Endometrial microvascular endothelial cells (primary cell): ENCODE measurements around the gene ICAM2. TPM values are rescaled to one million over a fixed set of nuclear protein-coding genes. Genes with fewer than 3 reads are reported as not detected.

Source experiments
- in situ Hi-C: cut with HindIII; loops from 2 replicates; pipeline ENCODE4 v1.10.0; 2017; ENCODE audit warnings: low sequenced_read_pairs, low pct_unique_long_range_greater_than_20kb; ENCODE audit errors: inconsistent ontology term
- total RNA-seq: library from RNA; depleted of rRNA; stranded (reverse); fragments of >200 nt; gene quantifications from one replicate; pipeline ENCODE4 v1.2.3, GENCODE V29; 2015; ENCODE audit errors: inconsistent ontology term

ICAM2 gene
- total RNA-seq, 1 donor from 2014 or later, result 1,904 TPM

- in situ Hi-C loops, result no loop called here
These were observed 58.8 kb downstream of the ICAM2 start for GRCh38 chr17:63961355-63962212.

GRCh38 chr17:63960430-63960829 lies 60.0 kb downstream of the ICAM2 start:
- in situ Hi-C loops, result no loop called here

DNA sequence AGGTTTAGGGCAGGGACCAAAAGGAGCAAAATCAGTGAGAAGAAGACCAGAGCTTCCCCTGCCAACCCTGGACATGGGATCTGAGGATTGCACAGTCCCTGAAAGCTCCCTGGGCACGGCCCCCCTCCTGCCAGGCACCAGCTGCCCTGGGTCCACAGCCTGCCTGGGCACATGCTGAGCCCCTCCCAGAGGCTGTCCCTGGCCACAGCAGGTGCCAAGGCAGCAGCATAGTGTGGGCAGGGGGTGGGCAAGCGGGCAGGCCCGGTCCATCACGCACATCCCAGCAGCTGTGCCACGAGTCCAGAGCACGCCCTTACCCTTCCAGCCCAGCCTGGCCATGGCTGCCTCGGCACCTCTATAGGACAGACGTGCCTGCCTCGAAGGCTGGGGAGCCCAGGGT lies 60.4 kb downstream of the ICAM2 start:
- in situ Hi-C loops, result no loop called here

- in situ Hi-C loops, result no loop called here
These were observed 64.0 kb downstream of the ICAM2 start for GRCh38 chr17:63956296-63956920.

DNA sequence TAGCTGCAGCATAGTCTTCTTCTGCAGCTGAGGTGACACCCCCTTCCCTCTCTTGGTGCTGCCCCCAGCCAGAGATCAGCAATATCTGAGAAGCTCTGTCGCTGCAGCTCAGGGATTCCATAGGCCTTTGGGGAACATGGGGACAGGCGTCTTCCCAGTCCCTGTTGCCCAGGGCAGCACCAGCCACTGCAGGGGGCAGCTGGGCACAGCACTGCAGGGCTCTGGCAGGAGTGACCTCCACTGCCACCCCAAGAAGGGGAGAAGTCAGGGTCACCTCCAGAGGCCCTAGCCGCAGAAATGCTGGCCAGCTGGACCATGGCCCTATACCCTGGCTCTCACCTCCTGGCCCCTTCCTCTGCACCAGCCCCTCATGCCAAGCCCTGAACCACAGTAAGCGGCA lies 64.6 kb downstream of the ICAM2 start:
- in situ Hi-C loops, result no loop called here

- in situ Hi-C loops, result no loop called here
These were observed 65.2 kb downstream of the ICAM2 start for GRCh38 chr17:63955232-63955631.

DNA sequence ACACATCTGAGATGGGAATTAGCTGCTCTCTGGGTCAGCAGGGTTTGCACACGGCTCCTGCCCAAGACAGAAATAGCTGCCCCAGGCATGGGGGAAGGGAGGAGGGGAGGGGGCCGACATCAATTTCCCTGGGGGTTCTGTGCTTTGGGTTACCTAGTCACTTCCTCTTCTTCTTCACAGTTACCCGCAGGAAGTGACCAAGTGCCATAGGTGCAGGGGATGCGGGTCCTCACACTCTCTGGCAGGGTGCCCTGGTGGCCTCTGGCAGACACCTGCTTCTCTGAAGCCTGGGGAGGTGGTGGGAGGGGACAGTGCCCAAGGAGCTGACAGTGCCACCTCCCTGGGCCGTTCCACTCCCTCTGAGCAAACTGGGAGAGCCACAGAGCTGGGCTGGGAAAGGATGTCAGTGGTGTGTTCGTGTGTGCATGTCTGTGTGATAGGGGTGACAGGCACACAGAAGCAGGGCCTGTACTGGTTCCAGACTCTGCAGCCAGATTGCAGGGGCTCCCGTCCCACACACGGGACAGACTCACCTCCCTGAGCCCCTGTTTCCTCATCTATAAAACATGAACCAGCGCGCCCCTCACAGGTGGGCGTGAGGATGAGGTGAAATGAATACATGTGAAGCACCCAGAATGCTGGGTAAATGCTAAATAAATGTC lies 65.9 kb downstream of the ICAM2 start:
- in situ Hi-C loops, result no loop called here

Other genes with a start within 250 kb of the ICAM2 start
- gene CCDC47, start 247.0 kb downstream of the ICAM2 start, total RNA-seq, result 48.7 TPM
- 42.6 TPM for gene DDX42, start 246.5 kb downstream of the ICAM2 start, total RNA-seq
- 89.9 TPM for gene PSMC5, start 193.2 kb downstream of the ICAM2 start, total RNA-seq
- 55.8 TPM for gene FTSJ3, start 193.0 kb downstream of the ICAM2 start, total RNA-seq
- 81.4 TPM for gene SMARCD2, start 177.9 kb downstream of the ICAM2 start, total RNA-seq
- gene CSH2, start 147.0 kb downstream of the ICAM2 start, total RNA-seq, result not detected
- not detected for gene GH2, start 138.7 kb downstream of the ICAM2 start, total RNA-seq
- not detected for gene CSH1, start 124.1 kb downstream of the ICAM2 start, total RNA-seq
- not detected for gene CSHL1, start 109.4 kb downstream of the ICAM2 start, total RNA-seq
- gene GH1, start 101.8 kb downstream of the ICAM2 start, total RNA-seq, result not detected
- 0.93 TPM for gene CD79B, start 88.3 kb downstream of the ICAM2 start, total RNA-seq
- not detected for gene SCN4A, start 47.7 kb downstream of the ICAM2 start, total RNA-seq
- gene PRR29, start 22.3 kb downstream of the ICAM2 start, total RNA-seq, result not detected
- gene ERN1, start 109.5 kb upstream of the ICAM2 start, total RNA-seq, result 23.1 TPM
- 24.9 TPM for gene TEX2, start 242.6 kb upstream of the ICAM2 start, total RNA-seq